SIG-M5 treated with dmso at 0.1 percent for 504 hours (cell line): ENCODE measurements around the gene EIF1AD.
A peak's percentile ranks its signal among the peaks of the same experiment; 100 is the strongest.

Experiments used
- DNase-seq: peaks from one replicate; lab custom pipeline; 2025; ENCODE audit not compliant: unreplicated experiment; lab: John Stamatoyannopoulos, UW

The EIF1AD gene

GRCh38 chr11:66006134-66006890 is 4.4 kb upstream of the EIF1AD start:
- no peak for DNase-seq

GRCh38 chr11:66004186-66004585 is 2.2 kb upstream of the EIF1AD start:
- no peak for DNase-seq

- DNase-seq, result no peak
Observed at GRCh38 chr11:66003291-66003690, 1.3 kb upstream of the EIF1AD start.

GRCh38 chr11:66002648-66003225 is 780 bp upstream of the EIF1AD start:
- peak; percentile 60 for DNase-seq

GRCh38 chr11:65997286-65997685 is 4.7 kb downstream of the EIF1AD start:
- no peak for DNase-seq

- no peak for DNase-seq
Observed at GRCh38 chr11:65992056-65992455, 9.9 kb downstream of the EIF1AD start.

- DNase-seq, result peak; percentile 96
Observed at GRCh38 chr11:65988791-65989592, 13.0 kb downstream of the EIF1AD start.

GRCh38 chr11:65987336-65987735 is 14.6 kb downstream of the EIF1AD start:
- DNase-seq, result no peak

- no peak for DNase-seq
Observed at GRCh38 chr11:65983589-65983987, 18.4 kb downstream of the EIF1AD start.

GRCh38 chr11:65982824-65983588 is 19.0 kb downstream of the EIF1AD start:
- DNase-seq, result no peak

- DNase-seq, result no peak
Observed at GRCh38 chr11:65981972-65982823, 19.8 kb downstream of the EIF1AD start.

GRCh38 chr11:65981101-65981740 is 20.7 kb downstream of the EIF1AD start:
- no peak for DNase-seq

GRCh38 chr11:65979261-65979759 is 22.6 kb downstream of the EIF1AD start:
- DNase-seq, result no peak

- DNase-seq, result no peak
Observed at GRCh38 chr11:65978391-65979238, 23.3 kb downstream of the EIF1AD start.

- DNase-seq, result no peak
Observed at GRCh38 chr11:65977621-65978390, 24.2 kb downstream of the EIF1AD start.

GRCh38 chr11:65976216-65977176 is 25.5 kb downstream of the EIF1AD start:
- no peak for DNase-seq

- DNase-seq, result no peak
Observed at GRCh38 chr11:65975771-65976170, 26.2 kb downstream of the EIF1AD start.
